CD4-positive, CD25-positive, alpha-beta regulatory T cell (primary cell): ENCODE measurements around the gene SNCAIP. TPM values are rescaled to one million over a fixed set of nuclear protein-coding genes. Genes with fewer than 3 reads are reported as not detected.

Experiments used
- ATAC-seq, 2 donors: fragments of 150-1000 bp; cut with Tn5 transposase; one replicate each; pipeline ENCODE4 v1.10.0; 2021; ENCODE audit warnings: low read depth in 2 of 2, moderate number of reproducible peaks in 2 of 2, moderate library complexity in 1 of 2
- DNase-seq, 3 donors: peaks; one replicate each; pipeline versions ENCODE4 v3.0.0 to v3.0.0-alpha.2; 2012 to 2022; ENCODE audit warnings: mixed read lengths in 1 of 3
- H3K27ac ChIP-seq: one replicate; pipeline ENCODE4 v1.7.0; 2013; ENCODE audit warnings: mild to moderate bottlenecking, low read length; ENCODE audit not compliant: insufficient read depth, poor library complexity, severe bottlenecking
- H3K27me3 ChIP-seq: one replicate; pipeline ENCODE4 v1.7.0; 2013; ENCODE audit warnings: low read length; ENCODE audit not compliant: control insufficient read depth, insufficient read depth
- H3K36me3 ChIP-seq: one replicate; pipeline ENCODE4 v1.7.0; 2013; ENCODE audit warnings: mild to moderate bottlenecking, low read length, moderate library complexity; ENCODE audit not compliant: control insufficient read depth, insufficient read depth
- H3K4me1 ChIP-seq: 2 replicates; pipeline ENCODE4 v1.7.0; 2013; ENCODE audit warnings: mild to moderate bottlenecking, low read length; ENCODE audit not compliant: insufficient read depth, control insufficient read depth, poor library complexity, severe bottlenecking
- H3K4me3 ChIP-seq: one replicate; pipeline ENCODE4 v1.7.0; 2013; ENCODE audit warnings: low read depth, mild to moderate bottlenecking, low read length, moderate library complexity
- H3K9me3 ChIP-seq, 2 experiments: 1 replicate in 1 of 2; 2 replicates in 1 of 2; pipeline ENCODE4 v1.7.0; 2013; ENCODE audit warnings: low read length in 2 of 2, mild to moderate bottlenecking in 1 of 2, moderate library complexity in 1 of 2; ENCODE audit not compliant: control insufficient read depth in 2 of 2
- H3K27ac Mint-ChIP-seq, 3 donors: one replicate each; pipeline ENCODE4 v1.8.0; 2020 to 2022; ENCODE audit warnings: mild to moderate bottlenecking in 3 of 3, mixed read lengths in 3 of 3, moderate library complexity in 2 of 3
- H3K27me3 Mint-ChIP-seq: one replicate; pipeline ENCODE4 v1.8.0; 2022; ENCODE audit warnings: mild to moderate bottlenecking, mixed read lengths
- H3K36me3 Mint-ChIP-seq: one replicate; pipeline ENCODE4 v1.8.0; 2020; ENCODE audit warnings: mixed read lengths
- H3K4me1 Mint-ChIP-seq, 4 donors: one replicate each; pipeline ENCODE4 v1.8.0; 2020 to 2022; ENCODE audit warnings: mixed read lengths in 4 of 4, mild to moderate bottlenecking in 1 of 4
- H3K4me3 Mint-ChIP-seq, 4 donors: one replicate each; pipeline ENCODE4 v1.8.0; 2020 to 2022; ENCODE audit warnings: mild to moderate bottlenecking in 4 of 4, mixed read lengths in 4 of 4, moderate library complexity in 3 of 4
- H3K9me3 Mint-ChIP-seq, 7 donors: one replicate each; pipeline ENCODE4 v1.8.0; 2020 to 2022; ENCODE audit warnings: mixed read lengths in 7 of 7, mild to moderate bottlenecking in 3 of 7, moderate library complexity in 2 of 7
- polyA plus RNA-seq, 4 donors: library from polyadenylated mRNA; unstranded; fragments of 300-500 nt; fragmentation: Illumina TruSeq; gene quantifications; one replicate each; pipeline ENCODE4 v1.2.3, GENCODE V29; 2021
- total RNA-seq: library from RNA; stranded (reverse); gene quantifications from one replicate; pipeline ENCODE4 v1.2.3, GENCODE V29; 2022

Gene SNCAIP
- total and polyA plus RNA-seq, 5 donors from 2014 or later: not detected

DNA sequence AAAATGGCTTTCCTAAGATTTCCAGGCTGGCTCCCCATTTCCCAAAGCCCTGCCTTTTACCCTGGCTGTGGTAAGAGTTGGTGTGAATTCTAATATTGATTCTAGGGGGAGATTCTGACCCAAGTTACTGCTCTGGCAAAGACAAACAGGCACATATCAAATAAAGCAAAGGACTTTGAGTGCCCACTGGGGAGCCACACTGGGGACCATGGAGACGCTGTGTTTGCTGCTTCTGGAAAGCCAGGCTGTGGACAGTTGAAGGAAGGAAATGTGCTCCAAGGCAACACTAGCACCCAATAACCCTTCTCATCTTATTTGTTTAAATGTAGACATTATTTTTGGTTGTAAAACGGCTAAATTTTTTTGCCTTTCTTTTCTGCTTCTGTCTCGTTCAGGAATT lies 78.7 kb downstream of the SNCAIP start:
- Histone ChIP-seq H3K4me3 (no peak overlapping the region), H3K4me1 (no peaks in the 10 kb centered on the region), H3K27ac (no peak overlapping the region), H3K27me3 (no peaks in the 10 kb centered on the region), H3K9me3 (no peaks in the 10 kb centered on the region), H3K36me3 (no peaks in the 10 kb centered on the region)
- no peaks in the 10 kb centered on the region for H3K36me3 Mint-ChIP-seq
- no peak overlapping the region for H3K4me3 Mint-ChIP-seq
- H3K4me1 Mint-ChIP-seq: peaks cover 0 to 2% (median 0%) of the 10 kb centered on the region in 4 donors
- DNase-seq: no peak
- no peak for ATAC-seq
- no peak overlapping the region for H3K27ac Mint-ChIP-seq
- H3K9me3 Mint-ChIP-seq: peaks cover 0 to 2% (median 0%) of the 10 kb centered on the region in 7 donors
- no peaks in the 10 kb centered on the region for H3K27me3 Mint-ChIP-seq

- Histone ChIP-seq H3K27me3 (no peaks in the 10 kb centered on the region), H3K9me3 (no peaks in the 10 kb centered on the region), H3K4me1 (no peaks in the 10 kb centered on the region), H3K4me3 (no peak overlapping the region), H3K36me3 (no peaks in the 10 kb centered on the region), H3K27ac (no peak overlapping the region)
- Mint-ChIP-seq H3K36me3 (no peaks in the 10 kb centered on the region), H3K27ac (no peak overlapping the region), H3K4me1 (peaks cover 0 to 2% (median 0%) of the 10 kb centered on the region in 4 donors), H3K9me3 (peaks cover 0 to 2% (median 0%) of the 10 kb centered on the region in 7 donors), H3K27me3 (no peaks in the 10 kb centered on the region), H3K4me3 (no peak overlapping the region)
- no peak for ATAC-seq
- DNase-seq: no peak
Measured at GRCh38 chr5:122391621-122392020, 79.6 kb downstream of the SNCAIP start.

DNA sequence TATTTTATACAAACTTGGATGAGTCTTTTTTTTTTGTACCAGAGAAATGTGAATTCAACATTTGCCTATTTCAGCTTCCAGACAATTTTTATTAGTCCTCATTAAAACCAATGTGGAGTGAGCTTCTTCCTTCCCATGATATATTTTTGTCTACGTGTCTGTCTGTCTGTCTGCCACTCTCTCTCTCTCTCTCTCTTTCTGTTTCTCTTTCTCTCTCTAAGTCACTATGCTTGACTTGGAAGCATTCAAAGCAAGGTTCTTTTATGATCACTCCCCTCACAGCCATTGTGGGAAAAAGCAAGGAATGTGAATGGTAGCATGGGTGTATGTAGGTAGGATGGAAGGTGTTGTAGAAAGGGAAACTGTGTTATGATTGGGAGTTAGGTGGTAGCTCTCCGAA lies 80.2 kb downstream of the SNCAIP start:
- Mint-ChIP-seq H3K36me3 (no peaks in the 10 kb centered on the region), H3K4me1 (peaks cover 0 to 2% (median 0%) of the 10 kb centered on the region in 4 donors), H3K4me3 (no peak overlapping the region), H3K27me3 (no peaks in the 10 kb centered on the region), H3K27ac (no peak overlapping the region), H3K9me3 (peaks cover 0 to 2% (median 0%) of the 10 kb centered on the region in 7 donors)
- Histone ChIP-seq H3K4me3 (no peak overlapping the region), H3K27ac (no peak overlapping the region), H3K4me1 (no peaks in the 10 kb centered on the region), H3K36me3 (no peaks in the 10 kb centered on the region), H3K9me3 (no peaks in the 10 kb centered on the region), H3K27me3 (no peaks in the 10 kb centered on the region)
- DNase-seq (no peak), ATAC-seq (no peak)

GRCh38 chr5:122392824-122393223 lies 80.8 kb downstream of the SNCAIP start:
- Histone ChIP-seq H3K27me3 (no peaks in the 10 kb centered on the region), H3K9me3 (no peaks in the 10 kb centered on the region), H3K27ac (no peak overlapping the region), H3K4me1 (no peaks in the 10 kb centered on the region), H3K36me3 (no peaks in the 10 kb centered on the region), H3K4me3 (no peak overlapping the region)
- no peak overlapping the region for H3K27ac Mint-ChIP-seq
- DNase-seq (no peak), ATAC-seq (no peak)
- peaks cover 0 to 2% (median 0%) of the 10 kb centered on the region in 4 donors for H3K4me1 Mint-ChIP-seq
- no peaks in the 10 kb centered on the region for H3K27me3 Mint-ChIP-seq
- no peak overlapping the region for H3K4me3 Mint-ChIP-seq
- H3K36me3 Mint-ChIP-seq: no peaks in the 10 kb centered on the region
- H3K9me3 Mint-ChIP-seq: peaks cover 0 to 2% (median 0%) of the 10 kb centered on the region in 7 donors

DNA sequence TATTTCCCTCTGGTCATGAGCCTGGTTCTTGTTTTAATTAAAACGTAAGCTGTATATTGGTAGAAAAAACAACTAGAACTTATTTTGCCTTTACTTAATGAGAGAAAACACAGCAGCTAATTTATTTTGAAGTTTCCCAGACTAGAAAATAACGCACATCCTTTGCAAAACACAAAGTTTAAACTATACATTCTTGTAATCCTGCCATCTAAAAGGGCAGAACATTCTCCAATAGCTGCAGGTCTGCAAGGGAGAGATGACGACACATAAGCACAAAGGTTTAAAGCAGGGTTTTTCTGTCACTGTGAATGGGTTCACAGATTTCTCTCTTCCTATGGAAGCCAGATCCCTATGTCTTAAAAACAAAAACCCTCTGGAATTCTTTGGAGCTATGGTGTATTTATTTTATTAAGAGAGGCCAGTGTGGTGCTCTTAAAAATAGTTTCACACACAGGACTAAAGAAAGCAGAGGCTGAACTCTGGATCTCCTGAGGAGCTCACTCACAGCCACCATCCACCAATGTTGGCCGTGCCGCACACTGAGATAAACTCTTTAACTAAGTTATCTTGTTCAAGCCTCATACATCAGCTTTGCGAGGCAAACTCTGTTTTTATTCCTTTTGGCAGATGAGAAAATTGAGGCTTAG lies 82.4 kb downstream of the SNCAIP start:
- Histone ChIP-seq H3K9me3 (no peaks in the 10 kb centered on the region), H3K36me3 (no peaks in the 10 kb centered on the region), H3K4me1 (no peaks in the 10 kb centered on the region), H3K27ac (no peak overlapping the region), H3K4me3 (no peak overlapping the region), H3K27me3 (no peaks in the 10 kb centered on the region)
- ATAC-seq (no peak), DNase-seq (no peak)
- H3K27me3 Mint-ChIP-seq: no peaks in the 10 kb centered on the region
- H3K27ac Mint-ChIP-seq: no peak overlapping the region
- no peaks in the 10 kb centered on the region for H3K36me3 Mint-ChIP-seq
- H3K4me1 Mint-ChIP-seq: peaks cover 0 to 2% (median 0%) of the 10 kb centered on the region in 4 donors
- H3K9me3 Mint-ChIP-seq: peaks cover 0 to 3% (median 0%) of the 10 kb centered on the region in 7 donors
- no peak overlapping the region for H3K4me3 Mint-ChIP-seq

- Mint-ChIP-seq H3K9me3 (peaks cover 0 to 3% (median 0%) of the 10 kb centered on the region in 7 donors), H3K27me3 (no peaks in the 10 kb centered on the region), H3K4me3 (no peak overlapping the region), H3K36me3 (no peaks in the 10 kb centered on the region), H3K4me1 (no peaks in the 10 kb centered on the region), H3K27ac (no peak overlapping the region)
- Histone ChIP-seq H3K4me3 (no peak overlapping the region), H3K4me1 (no peaks in the 10 kb centered on the region), H3K36me3 (no peaks in the 10 kb centered on the region), H3K27me3 (no peaks in the 10 kb centered on the region), H3K27ac (no peak overlapping the region), H3K9me3 (no peaks in the 10 kb centered on the region)
- DNase-seq (no peak), ATAC-seq (no peak)
Measured at GRCh38 chr5:122398016-122398415, 86.0 kb downstream of the SNCAIP start.

DNA sequence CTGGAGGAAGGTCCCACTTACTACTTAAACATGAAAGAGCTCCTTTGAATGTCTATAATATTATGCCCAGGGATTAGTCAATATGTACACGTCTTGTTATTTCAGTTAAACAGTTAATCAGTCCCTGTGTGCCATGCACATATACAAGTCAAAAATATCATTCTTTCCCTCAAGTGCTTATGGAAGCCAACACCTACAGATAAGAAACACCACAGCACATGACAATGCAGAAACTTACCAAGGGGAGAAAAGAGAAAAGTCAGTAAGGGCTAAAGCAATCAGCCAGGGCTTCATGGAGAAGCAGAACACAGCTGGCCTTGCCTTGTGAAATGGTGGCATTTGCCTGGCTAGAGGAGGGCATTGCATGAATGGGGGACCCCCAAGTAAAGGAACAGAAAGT lies 88.3 kb downstream of the SNCAIP start:
- Mint-ChIP-seq H3K27me3 (no peaks in the 10 kb centered on the region), H3K36me3 (no peaks in the 10 kb centered on the region), H3K4me1 (no peaks in the 10 kb centered on the region), H3K9me3 (peaks cover 0 to 4% (median 0%) of the 10 kb centered on the region in 7 donors), H3K27ac (no peak overlapping the region), H3K4me3 (no peak overlapping the region)
- Histone ChIP-seq H3K27ac (no peak overlapping the region), H3K4me3 (no peak overlapping the region), H3K4me1 (no peaks in the 10 kb centered on the region), H3K27me3 (no peaks in the 10 kb centered on the region), H3K36me3 (no peaks in the 10 kb centered on the region), H3K9me3 (no peaks in the 10 kb centered on the region)
- ATAC-seq: no peak
- no peak for DNase-seq

DNA sequence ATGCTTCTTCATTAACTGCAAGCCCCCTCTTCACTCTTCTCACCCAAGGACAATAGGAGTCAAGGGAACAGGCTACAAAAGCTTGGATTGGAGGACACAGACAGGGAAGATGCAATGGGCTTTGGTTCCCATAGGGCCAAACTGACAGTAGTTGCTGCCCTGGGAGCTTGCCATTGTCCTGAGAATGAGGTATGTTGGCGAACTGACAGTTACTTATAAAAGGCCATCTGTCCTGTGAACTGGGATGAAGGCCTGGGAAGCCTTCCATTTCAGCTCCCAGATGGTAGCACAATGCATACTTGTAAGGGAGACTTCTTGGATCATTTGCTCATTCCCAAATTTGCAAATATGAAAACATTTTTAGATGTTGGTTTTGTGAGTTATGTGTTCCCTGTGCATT lies 88.9 kb downstream of the SNCAIP start:
- Mint-ChIP-seq H3K4me1 (no peaks in the 10 kb centered on the region), H3K9me3 (peaks cover 0 to 4% (median 0%) of the 10 kb centered on the region in 7 donors), H3K27me3 (no peaks in the 10 kb centered on the region), H3K36me3 (no peaks in the 10 kb centered on the region), H3K4me3 (no peak overlapping the region), H3K27ac (no peak overlapping the region)
- H3K4me1 ChIP-seq: no peaks in the 10 kb centered on the region
- no peaks in the 10 kb centered on the region for H3K36me3 ChIP-seq
- no peak for DNase-seq
- no peak overlapping the region for H3K27ac ChIP-seq
- no peaks in the 10 kb centered on the region for H3K27me3 ChIP-seq
- ATAC-seq: no peak
- no peaks in the 10 kb centered on the region for H3K9me3 ChIP-seq
- no peak overlapping the region for H3K4me3 ChIP-seq
